B cell (primary cell): ENCODE results near the gene MTMR4. TPM values are rescaled to one million over a fixed set of nuclear protein-coding genes. Genes with fewer than 3 reads are reported as not detected.

Source experiments
- ATAC-seq: fragments of 200-7000 bp; cut with Tn5 transposase; one replicate; pipeline ENCODE4 v1.10.0; 2021; ENCODE audit warnings: low read depth, mild to moderate bottlenecking, moderate number of reproducible peaks, moderate library complexity
- CTCF ChIA-PET: fragments of 350-600 bp; sonication (Branson Sonifier 250); formaldehyde crosslinking; loops from one replicate; lab custom pipeline; 2021; ENCODE audit warnings: antibody characterized with exemption, inconsistent platforms; lab: Charles Lee
- POLR2A ChIA-PET: fragments of 350-600 bp; sonication (Branson Sonifier 250); formaldehyde crosslinking; loops from one replicate; lab custom pipeline; 2021; ENCODE audit warnings: antibody characterized with exemption; lab: Charles Lee
- DNase-seq: peaks from one replicate; pipeline ENCODE4 v3.0.0; 2013
- H2AFZ ChIP-seq: 2 replicates; pipeline ENCODE4 v1.6.1; 2012; ENCODE audit warnings: mild to moderate bottlenecking, low read depth, low read length; ENCODE audit not compliant: insufficient read depth, poor library complexity, severe bottlenecking
- H3K27ac ChIP-seq, 2 donors: 1 replicate in 1 of 2; 2 replicates in 1 of 2; pipeline ENCODE4 v1.5.1; 2012 to 2013; ENCODE audit warnings: low read length in 2 of 2, mild to moderate bottlenecking in 2 of 2, moderate library complexity in 1 of 2
- H3K27me3 ChIP-seq, 4 experiments: fragments of 200-600 bp in 1 of 4; sonication (generic) in 1 of 4; replicated peaks in 1 of 4; 1 replicate in 2 of 4; 2 replicates in 2 of 4; pipeline versions ENCODE4 v1.6.1 to v1.7.0; 2013 to 2016; ENCODE audit warnings: low read length in 3 of 4, mild to moderate bottlenecking in 2 of 4, mixed read lengths in 1 of 4, moderate library complexity in 1 of 4; ENCODE audit not compliant: insufficient read depth in 4 of 4, control insufficient read depth in 3 of 4; ENCODE audit errors: control extremely low read depth in 1 of 4
- H3K36me3 ChIP-seq, 2 experiments: replicated peaks in 1 of 2; 1 replicate in 1 of 2; 2 replicates in 1 of 2; pipeline versions ENCODE4 v1.6.1 to v1.7.1; 2013; ENCODE audit warnings: low read length in 1 of 2; ENCODE audit not compliant: insufficient read depth in 2 of 2, control insufficient read depth in 1 of 2; ENCODE audit errors: control extremely low read depth in 1 of 2, extremely low read depth in 1 of 2
- H3K4me1 ChIP-seq, 2 donors: fragments of 200-600 bp in 1 of 2; sonication (generic) in 1 of 2; 1 replicate in 1 of 2; 2 replicates in 1 of 2; pipeline versions ENCODE4 v1.5.1 to v1.6.1; 2013 to 2017; ENCODE audit warnings: low read length in 2 of 2; ENCODE audit not compliant: control insufficient read depth in 2 of 2, insufficient read depth in 2 of 2
- H3K4me2 ChIP-seq: replicated peaks from 2 replicates; pipeline ENCODE3; 2012; ENCODE audit warnings: mild to moderate bottlenecking, low read depth, low read length; ENCODE audit not compliant: poor library complexity, severe bottlenecking
- H3K4me3 ChIP-seq, 5 experiments: fragments of 200-600 bp in 1 of 5; sonication (generic) in 1 of 5; 1 replicate in 3 of 5; 2 replicates in 2 of 5; pipeline versions ENCODE4 v1.5.1 to v1.7.0; 2011 to 2016; ENCODE audit warnings: low read length in 4 of 5, mild to moderate bottlenecking in 4 of 5, low read depth in 2 of 5, control low read depth in 1 of 5, moderate library complexity in 1 of 5; ENCODE audit not compliant: insufficient read depth in 1 of 5; ENCODE audit errors: control extremely low read depth in 1 of 5, extremely low read depth in 1 of 5
- H3K79me2 ChIP-seq: fragments of 200-600 bp; sonication (generic); one replicate; pipeline ENCODE4 v1.6.0; 2016; ENCODE audit warnings: low read length; ENCODE audit not compliant: control insufficient read depth, insufficient read depth
- H3K9ac ChIP-seq: fragments of 200-600 bp; sonication (generic); 2 replicates; pipeline ENCODE4 v1.6.1; 2017; ENCODE audit warnings: mild to moderate bottlenecking, low read length, moderate library complexity
- H3K9me3 ChIP-seq, 3 donors: one replicate each; pipeline versions ENCODE4 v1.6.1 to v1.7.1; 2013; ENCODE audit warnings: low read length in 2 of 3; ENCODE audit not compliant: control insufficient read depth in 2 of 3, insufficient read depth in 1 of 3; ENCODE audit errors: control extremely low read depth in 1 of 3
- H4K20me1 ChIP-seq: 2 replicates; pipeline ENCODE4 v1.6.0; 2012; ENCODE audit warnings: mild to moderate bottlenecking, low read length; ENCODE audit not compliant: insufficient read depth, control insufficient read depth, poor library complexity, severe bottlenecking
- H3K27ac Mint-ChIP-seq: one replicate; pipeline ENCODE4 v1.8.0; 2021; ENCODE audit warnings: mixed read lengths
- H3K27me3 Mint-ChIP-seq: one replicate; pipeline ENCODE4 v1.8.0; 2021; ENCODE audit warnings: mixed read lengths
- H3K4me1 Mint-ChIP-seq: one replicate; pipeline ENCODE4 v1.8.0; 2021; ENCODE audit warnings: mixed read lengths
- H3K4me3 Mint-ChIP-seq: one replicate; pipeline ENCODE4 v1.8.0; 2021; ENCODE audit warnings: mixed read lengths
- H3K9me3 Mint-ChIP-seq: one replicate; pipeline ENCODE4 v1.8.0; 2022; ENCODE audit warnings: mixed read lengths; ENCODE audit not compliant: insufficient read depth
- EZH2 ChIP-seq: IDR thresholded peaks from 2 replicates; pipeline ENCODE4 v1.6.1; 2012; ENCODE audit warnings: borderline replicate concordance, low read depth, mild to moderate bottlenecking, moderate library complexity, low read length; ENCODE audit not compliant: insufficient read depth, poor library complexity, severe bottlenecking
- WGBS: methylation state at CpG from one replicate; pipeline ENCODE4 v1.1.5; 2013; ENCODE audit warnings: missing lambda C conversion rate; ENCODE audit not compliant: insufficient coverage; 5-methylcytosine and 5-hydroxymethylcytosine counted together
- intact Hi-C: fragments of 100-400 bp; cut with micrococcal nuclease; formaldehyde crosslinking; loops from one replicate; pipeline ENCODE4 v1.10.0; 2022
- polyA minus RNA-seq: library from RNA; depleted of rRNA, polyadenylated mRNA; stranded (reverse); fragments of >200 nt; gene quantifications from 2 replicates; pipeline ENCODE4 v1.2.3, GENCODE V29; 2012
- polyA plus RNA-seq: library from polyadenylated mRNA; depleted of rRNA; stranded (reverse); fragments of >200 nt; gene quantifications from 2 replicates; pipeline ENCODE4 v1.2.3, GENCODE V29; 2012
- total RNA-seq, 2 donors: library from RNA; stranded (reverse); fragments of 120-200 nt in 1 of 2; gene quantifications; 1 replicate in 1 of 2; 2 replicates in 1 of 2; pipeline versions ENCODE4 v1.2.3 to v1.2.4, GENCODE V29; 2013 to 2022
- TF ChIP-seq, protein P1 (sequence below): fragments of 200-600 bp; IDR thresholded peaks from one replicate; pipeline ENCODE4 v1.8.0; 2022; ENCODE audit warnings: antibody characterized with exemption, mild to moderate bottlenecking

MTMR4 gene
- total RNA-seq (84.7 and 92.1 TPM in 2 replicates), polyA plus RNA-seq (35.2 and 54.1 TPM in 2 replicates), polyA minus RNA-seq (85.3 and 88.0 TPM in 2 replicates)
- total RNA-seq (2013) = 60.1 TPM

DNA sequence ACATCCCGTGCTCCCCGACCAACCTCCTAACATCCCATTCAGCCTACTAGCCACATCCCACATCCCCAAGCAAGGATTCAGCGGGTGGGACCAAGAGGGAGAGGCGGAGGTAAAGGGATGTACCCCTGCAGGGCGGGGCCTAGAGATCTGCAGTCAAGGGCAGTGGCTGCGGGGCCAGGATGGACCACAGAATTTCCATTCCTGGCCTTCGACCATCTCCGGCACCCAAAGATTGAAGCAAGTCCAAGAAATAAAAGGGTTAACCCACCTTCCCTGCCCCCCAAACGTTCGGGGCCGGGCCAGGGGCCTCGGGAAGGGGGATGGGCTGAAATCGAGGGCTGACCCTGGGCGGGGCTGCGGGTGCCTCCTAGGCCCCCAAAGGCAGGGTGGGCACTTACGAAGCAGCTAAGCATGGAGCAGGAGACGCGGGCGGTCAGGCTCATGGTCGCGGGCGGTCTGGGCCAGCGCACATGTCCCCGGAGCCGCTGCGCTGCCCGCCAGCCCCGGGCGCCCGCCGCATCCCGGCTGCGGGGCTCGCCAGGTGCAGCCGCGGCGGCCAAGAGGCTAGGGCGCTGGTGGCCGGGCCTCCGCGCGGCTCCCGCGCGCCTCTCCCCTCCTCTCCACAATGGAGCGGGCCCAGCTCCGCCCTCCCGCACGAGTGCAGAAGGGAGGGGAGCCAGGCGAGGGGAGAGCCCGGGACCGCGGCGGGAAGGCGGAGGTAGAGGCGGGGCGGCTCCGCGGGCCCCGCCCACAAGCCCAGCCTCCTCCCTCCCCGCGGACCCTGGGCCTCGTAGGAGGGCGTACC is at the start of gene MTMR4:
MTMR4 (minus strand) TSS at position 674 of the 805 bp plus-strand sequence; CDS start at position 443, 231 bp downstream.
- ATAC-seq (peak; percentile 11), DNase-seq (peak; percentile 77)
- Mint-ChIP-seq H3K27ac (peak within 1 kb of the TSS; percentile 97), H3K27me3 (no peaks in the 10 kb centered on the region), H3K4me3 (peak within 1 kb of the TSS; percentile 91), H3K4me1 (peaks cover 60% of the 10 kb centered on the region), H3K9me3 (no peaks in the 10 kb centered on the region)
- Histone ChIP-seq H3K9ac (peak within 1 kb of the TSS; percentile 66), H3K9me3 (no peaks in the 10 kb centered on the region), H3K4me2 (peak within 1 kb of the TSS; percentile 92), H3K79me2 (peaks cover 58% of the 10 kb centered on the region), H4K20me1 (peaks cover 41% of the 10 kb centered on the region), H3K27ac (peak within 1 kb of the TSS; percentile 28 to 83), H3K27me3 (no peaks in the 10 kb centered on the region), H3K36me3 (peaks cover 1 to 44% of the 10 kb centered on the region in 2 experiments), H3K4me3 (peak within 1 kb of the TSS; percentile 56 to 75 (median 65)), H2AFZ (peak within 1 kb of the TSS; percentile 62), H3K4me1 (peaks cover 37 to 61% of the 10 kb centered on the region in 2 donors)
- CTCF ChIA-PET = interaction anchor here (0.5 to 3.4 kb wide), 9 partner anchors 9 to 708 kb away, joined by 3 to 18 read pairs (median 4); partner anchors contain the start of genes HSF5 and RNF43
- intact Hi-C loops = loop anchor here (1.0 to 10.0 kb wide), 3 partner anchors 9 to 659 kb away; partner anchors contain the start of gene MRPS23
- POLR2A ChIA-PET = interaction anchor here (1.0 to 2.8 kb wide), 3 partner anchors 9 to 182 kb away, joined by 4 to 19 read pairs (median 6); no protein-coding TSS in a partner anchor
- under 1% methylated on average over 56 of the region's 64 CpGs for WGBS
- TF ChIP-seq, protein P1, sequence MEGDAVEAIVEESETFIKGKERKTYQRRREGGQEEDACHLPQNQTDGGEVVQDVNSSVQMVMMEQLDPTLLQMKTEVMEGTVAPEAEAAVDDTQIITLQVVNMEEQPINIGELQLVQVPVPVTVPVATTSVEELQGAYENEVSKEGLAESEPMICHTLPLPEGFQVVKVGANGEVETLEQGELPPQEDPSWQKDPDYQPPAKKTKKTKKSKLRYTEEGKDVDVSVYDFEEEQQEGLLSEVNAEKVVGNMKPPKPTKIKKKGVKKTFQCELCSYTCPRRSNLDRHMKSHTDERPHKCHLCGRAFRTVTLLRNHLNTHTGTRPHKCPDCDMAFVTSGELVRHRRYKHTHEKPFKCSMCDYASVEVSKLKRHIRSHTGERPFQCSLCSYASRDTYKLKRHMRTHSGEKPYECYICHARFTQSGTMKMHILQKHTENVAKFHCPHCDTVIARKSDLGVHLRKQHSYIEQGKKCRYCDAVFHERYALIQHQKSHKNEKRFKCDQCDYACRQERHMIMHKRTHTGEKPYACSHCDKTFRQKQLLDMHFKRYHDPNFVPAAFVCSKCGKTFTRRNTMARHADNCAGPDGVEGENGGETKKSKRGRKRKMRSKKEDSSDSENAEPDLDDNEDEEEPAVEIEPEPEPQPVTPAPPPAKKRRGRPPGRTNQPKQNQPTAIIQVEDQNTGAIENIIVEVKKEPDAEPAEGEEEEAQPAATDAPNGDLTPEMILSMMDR = no peak
- TF ChIP-seq EZH2 = no peak
